Stimulated activated naive CD8-positive, alpha-beta T cell treated with anti-CD3 and anti-CD28 coated beads, Interleukin-15, amount 100 ng/mL, for 72 hours (primary cell): ENCODE measurements around the gene WDR86.
A peak's percentile ranks its signal among the peaks of the same experiment; 100 is the strongest.

Experiments
- ATAC-seq: fragments of 150-1000 bp; cut with Tn5 transposase; 2 replicates; pipeline ENCODE4 v1.10.0; 2021; ENCODE audit warnings: mild to moderate bottlenecking, moderate library complexity
- DNase-seq, 2 donors: peaks; one replicate each; pipeline ENCODE4 v3.0.0; 2021 to 2022
- H3K27ac Mint-ChIP-seq, 2 donors: one replicate each; pipeline ENCODE4 v1.8.0; 2022; ENCODE audit warnings: mild to moderate bottlenecking in 2 of 2, mixed read lengths in 2 of 2, moderate library complexity in 2 of 2
- H3K27me3 Mint-ChIP-seq: one replicate; pipeline ENCODE4 v1.8.0; 2022; ENCODE audit warnings: mixed read lengths
- H3K4me1 Mint-ChIP-seq: one replicate; pipeline ENCODE4 v1.8.0; 2022; ENCODE audit warnings: mild to moderate bottlenecking, mixed read lengths
- H3K4me3 Mint-ChIP-seq, 2 donors: one replicate each; pipeline ENCODE4 v1.8.0; 2022; ENCODE audit warnings: mild to moderate bottlenecking in 2 of 2, mixed read lengths in 2 of 2, moderate library complexity in 1 of 2
- H3K9me3 Mint-ChIP-seq, 2 donors: one replicate each; pipeline ENCODE4 v1.8.0; 2022; ENCODE audit warnings: mixed read lengths in 2 of 2

The WDR86 gene

DNA sequence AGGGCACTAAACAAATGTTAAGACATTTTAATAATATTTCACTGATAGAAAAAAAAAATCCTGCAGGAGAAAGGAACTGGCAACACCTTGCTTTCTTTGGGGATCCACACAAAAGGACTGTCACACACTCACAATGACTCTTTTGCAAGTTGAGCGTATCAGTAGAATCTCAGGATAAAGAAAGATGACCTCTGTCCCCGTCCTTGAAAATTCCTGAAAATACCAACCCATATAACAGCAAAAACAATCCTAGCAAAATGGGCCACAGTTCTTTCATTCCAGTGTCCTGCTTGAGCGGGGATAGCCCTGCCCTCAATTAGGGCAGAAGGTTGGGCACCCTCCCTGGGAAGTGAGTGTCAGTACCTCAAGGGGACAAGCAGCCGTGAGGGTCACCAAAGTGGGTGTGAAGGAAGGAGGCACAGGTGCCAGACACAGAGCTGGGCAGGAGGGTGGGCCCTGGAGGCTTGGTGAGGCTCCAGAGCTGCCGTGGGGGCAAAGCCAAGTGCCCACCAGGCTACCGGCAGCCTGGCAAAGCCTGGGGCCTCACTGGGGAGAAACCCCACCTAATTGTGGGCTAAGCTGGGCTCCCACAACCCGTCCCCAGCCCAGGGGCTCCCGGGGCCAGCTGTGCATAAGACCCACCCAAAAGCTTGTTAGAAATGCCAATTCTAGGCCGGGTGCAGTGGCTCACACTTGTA lies 2.8 kb downstream of the WDR86 start:
- Mint-ChIP-seq H3K4me1 (peaks cover 33% of the 10 kb centered on the region), H3K27ac (no peak overlapping the region), H3K27me3 (peaks cover 35% of the 10 kb centered on the region), H3K4me3 (no peak overlapping the region), H3K9me3 (no peaks in the 10 kb centered on the region)
- DNase-seq (no peak), ATAC-seq (no peak)

DNA sequence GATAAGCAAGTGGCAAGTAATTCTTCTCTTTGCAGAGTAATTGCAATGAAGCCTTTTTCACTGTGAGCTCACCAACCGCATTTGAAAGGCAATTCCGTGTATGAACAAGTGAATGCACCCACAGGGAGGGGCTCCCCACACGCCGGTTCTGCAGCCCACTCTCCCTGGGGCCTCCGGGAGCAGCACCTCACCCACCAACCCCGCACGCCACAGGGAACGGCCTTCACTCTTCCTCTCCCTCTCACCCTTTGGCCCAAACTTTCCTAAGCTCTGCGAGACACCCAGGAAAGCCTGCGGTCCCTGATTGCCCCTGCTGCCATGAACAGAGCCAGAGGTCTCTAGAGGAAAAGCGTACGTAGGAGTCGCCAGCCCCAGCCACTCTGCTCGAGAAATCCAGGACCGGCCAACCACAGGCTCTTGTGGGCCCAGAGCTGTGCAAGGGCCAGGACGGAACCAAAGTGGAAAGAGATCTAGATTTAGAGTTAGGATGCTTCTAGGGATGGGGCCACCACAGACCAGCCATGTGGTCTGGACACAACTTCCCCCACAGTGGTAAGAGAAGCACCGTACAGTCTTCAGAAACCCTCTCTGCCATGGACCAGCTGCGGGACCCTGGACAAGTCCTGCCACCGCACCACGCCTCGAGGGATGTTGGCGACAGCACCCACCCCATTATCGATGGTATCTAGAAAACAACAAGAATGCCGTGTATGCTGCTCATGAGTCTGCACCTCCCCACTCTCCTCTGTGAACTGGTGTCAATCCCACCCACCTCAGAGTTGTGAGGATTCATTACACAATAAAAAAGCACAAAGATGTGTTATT lies 3.6 kb downstream of the WDR86 start:
- ATAC-seq = no peak
- Mint-ChIP-seq H3K27me3 (peaks cover 27% of the 10 kb centered on the region), H3K27ac (peak overlapping the region in 1 of 2 donors; percentile 4), H3K9me3 (no peaks in the 10 kb centered on the region), H3K4me1 (peaks cover 25% of the 10 kb centered on the region), H3K4me3 (no peak overlapping the region)
- no peak for DNase-seq

DNA sequence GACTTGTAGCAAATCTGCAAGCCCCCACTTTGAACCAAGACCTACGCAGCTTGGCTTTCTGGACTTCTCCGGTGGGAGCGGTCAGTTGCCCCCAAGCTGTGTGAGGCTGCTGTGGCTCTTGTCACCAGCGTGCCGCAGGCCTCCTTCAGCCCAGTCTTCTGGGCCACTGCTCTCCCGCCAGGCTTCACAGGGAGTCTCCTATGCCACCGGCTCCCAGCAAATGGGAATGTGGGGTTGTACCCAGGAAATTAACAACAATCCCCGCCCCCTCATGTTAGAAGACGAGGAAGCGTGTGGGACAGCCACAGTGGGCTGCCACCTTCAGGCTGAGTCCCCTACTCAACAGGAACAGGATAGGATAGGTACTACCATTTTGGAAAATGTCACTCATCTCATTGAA lies 4.2 kb downstream of the WDR86 start:
- H3K27ac Mint-ChIP-seq = no peak overlapping the region
- peaks cover 18% of the 10 kb centered on the region for H3K4me1 Mint-ChIP-seq
- no peak for DNase-seq
- peaks cover 20% of the 10 kb centered on the region for H3K27me3 Mint-ChIP-seq
- ATAC-seq = no peak
- no peaks in the 10 kb centered on the region for H3K9me3 Mint-ChIP-seq
- no peak overlapping the region for H3K4me3 Mint-ChIP-seq

DNA sequence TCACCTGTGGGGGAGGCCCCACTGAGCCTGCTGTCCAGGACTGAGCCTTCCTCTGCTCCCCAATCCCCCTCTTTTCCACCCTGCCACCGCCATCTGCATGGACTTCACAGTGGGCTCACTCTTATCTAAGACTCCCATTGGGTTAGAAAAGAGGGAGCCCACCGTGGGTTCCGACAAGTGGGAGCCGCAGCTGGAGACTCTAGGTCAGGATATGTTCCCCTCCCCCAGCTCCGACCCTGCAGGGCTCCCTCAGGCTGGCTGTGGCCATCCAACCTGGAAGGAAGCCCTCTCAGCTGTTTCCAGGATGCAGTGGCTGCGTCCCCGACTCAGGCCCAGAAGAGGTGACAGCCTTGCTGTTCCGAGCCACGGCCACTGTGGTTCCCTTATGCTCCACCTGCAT lies 4.8 kb downstream of the WDR86 start:
- Mint-ChIP-seq H3K4me1 (peaks cover 13% of the 10 kb centered on the region), H3K4me3 (no peak overlapping the region), H3K27me3 (peaks cover 15% of the 10 kb centered on the region), H3K9me3 (no peaks in the 10 kb centered on the region), H3K27ac (no peak overlapping the region)
- no peak for ATAC-seq
- DNase-seq = no peak

DNA sequence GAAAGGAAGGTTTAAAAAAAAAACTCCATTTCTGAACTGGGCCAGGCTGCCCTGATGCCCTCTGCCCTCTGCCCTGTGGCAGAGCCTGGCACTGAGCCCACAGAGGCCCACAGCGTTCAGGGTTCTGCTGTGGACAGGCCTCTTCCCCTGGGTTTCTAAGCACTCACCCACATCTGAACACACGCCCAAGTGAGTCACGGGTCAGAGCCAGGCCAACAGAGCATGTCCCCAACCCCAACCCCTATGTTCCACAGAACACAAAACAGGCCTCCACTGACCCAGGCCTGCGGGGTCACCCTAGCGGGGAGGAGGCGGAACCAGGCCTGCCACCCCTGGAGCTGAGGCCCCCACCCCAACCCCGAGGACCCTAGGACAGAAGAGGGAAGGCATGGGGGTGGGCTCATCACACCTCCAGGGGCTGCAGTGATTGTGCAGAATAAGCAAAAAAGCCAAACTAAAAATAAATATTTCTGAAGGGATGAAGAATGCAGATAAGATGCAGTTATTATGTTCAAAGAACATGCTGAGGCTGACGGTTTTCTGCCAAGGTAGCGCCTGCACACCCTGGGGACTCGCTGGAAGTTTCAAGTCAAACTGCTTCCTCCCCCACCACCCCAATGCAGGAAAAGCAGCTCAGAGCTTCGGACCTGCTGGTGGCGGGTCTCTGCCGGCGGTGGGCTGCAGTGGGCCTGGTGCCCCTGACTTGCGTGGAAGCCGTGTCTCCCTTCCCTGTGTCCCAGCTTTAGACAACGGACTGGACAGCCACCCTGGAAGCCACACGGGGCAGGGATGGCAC lies 5.4 kb downstream of the WDR86 start:
- Mint-ChIP-seq H3K4me3 (no peak overlapping the region), H3K27ac (no peak overlapping the region), H3K4me1 (peaks cover 10% of the 10 kb centered on the region), H3K9me3 (no peaks in the 10 kb centered on the region), H3K27me3 (peaks cover 11% of the 10 kb centered on the region)
- no peak for DNase-seq
- no peak for ATAC-seq

DNA sequence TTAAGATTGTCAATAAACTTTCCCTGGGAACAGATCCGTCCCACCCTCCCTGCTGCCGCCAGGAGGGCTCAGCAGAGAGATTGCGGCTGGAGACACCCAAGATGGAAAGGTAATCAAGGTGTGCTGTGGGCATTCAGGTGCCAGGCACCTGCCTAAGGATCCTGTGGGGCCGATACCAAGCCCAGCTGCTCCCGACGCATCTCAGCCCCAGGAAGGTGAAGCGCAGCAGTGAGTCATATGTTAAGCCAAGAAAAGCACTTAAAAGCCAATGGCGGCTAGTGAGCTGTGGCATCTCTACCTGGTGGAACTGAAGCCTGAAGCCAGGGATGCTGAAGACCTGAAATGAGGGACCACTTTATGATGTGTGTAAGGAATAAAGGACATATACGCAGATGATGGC lies 6.1 kb downstream of the WDR86 start:
- Mint-ChIP-seq H3K27ac (no peak overlapping the region), H3K4me1 (peaks cover 5% of the 10 kb centered on the region), H3K4me3 (no peak overlapping the region), H3K27me3 (peaks cover 7% of the 10 kb centered on the region), H3K9me3 (no peaks in the 10 kb centered on the region)
- no peak for ATAC-seq
- DNase-seq = no peak

DNA sequence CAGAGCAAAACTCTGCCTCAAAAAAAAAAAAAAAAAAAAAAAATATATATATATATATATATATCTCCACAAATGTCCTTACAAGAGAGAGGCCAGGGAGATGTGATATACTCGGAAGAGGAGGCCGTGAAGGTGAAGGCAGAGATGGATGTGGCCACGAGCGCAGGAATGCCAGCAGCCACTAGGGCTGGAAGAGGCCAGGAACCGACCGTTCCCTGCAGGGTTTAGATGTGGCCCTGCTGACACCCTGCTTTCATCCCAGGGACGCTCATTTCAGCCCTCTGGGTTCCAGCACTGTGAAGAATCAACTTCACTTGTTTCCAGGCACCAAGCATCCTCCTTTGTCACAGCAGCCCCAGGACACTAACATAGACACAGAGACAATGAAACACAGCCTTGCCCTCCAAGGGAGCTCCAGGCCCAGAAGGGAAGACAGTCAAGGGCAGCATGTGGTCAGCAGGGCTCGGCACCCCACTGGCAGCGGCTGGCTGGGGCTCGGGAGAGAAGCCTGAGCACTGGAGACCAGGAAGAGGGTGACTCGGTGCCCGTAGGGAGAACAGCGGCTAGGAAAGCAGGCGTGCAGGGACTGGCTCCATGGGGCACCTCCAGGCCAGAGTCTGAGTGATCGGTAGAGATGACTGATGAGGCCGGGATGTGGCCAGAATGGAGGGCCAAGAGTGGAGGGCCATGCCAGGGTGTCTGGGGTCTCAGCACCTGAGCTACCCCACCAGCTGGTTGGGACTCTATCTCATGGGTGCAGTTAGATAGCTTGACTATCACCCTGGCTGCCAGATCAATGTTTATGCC lies 7.6 kb downstream of the WDR86 start:
- no peaks in the 10 kb centered on the region for H3K27me3 Mint-ChIP-seq
- no peak for DNase-seq
- peaks cover 6 to 8% of the 10 kb centered on the region in 2 donors for H3K9me3 Mint-ChIP-seq
- H3K4me1 Mint-ChIP-seq = peaks cover 5% of the 10 kb centered on the region
- H3K4me3 Mint-ChIP-seq = no peak overlapping the region
- ATAC-seq = no peak
- H3K27ac Mint-ChIP-seq = no peak overlapping the region

DNA sequence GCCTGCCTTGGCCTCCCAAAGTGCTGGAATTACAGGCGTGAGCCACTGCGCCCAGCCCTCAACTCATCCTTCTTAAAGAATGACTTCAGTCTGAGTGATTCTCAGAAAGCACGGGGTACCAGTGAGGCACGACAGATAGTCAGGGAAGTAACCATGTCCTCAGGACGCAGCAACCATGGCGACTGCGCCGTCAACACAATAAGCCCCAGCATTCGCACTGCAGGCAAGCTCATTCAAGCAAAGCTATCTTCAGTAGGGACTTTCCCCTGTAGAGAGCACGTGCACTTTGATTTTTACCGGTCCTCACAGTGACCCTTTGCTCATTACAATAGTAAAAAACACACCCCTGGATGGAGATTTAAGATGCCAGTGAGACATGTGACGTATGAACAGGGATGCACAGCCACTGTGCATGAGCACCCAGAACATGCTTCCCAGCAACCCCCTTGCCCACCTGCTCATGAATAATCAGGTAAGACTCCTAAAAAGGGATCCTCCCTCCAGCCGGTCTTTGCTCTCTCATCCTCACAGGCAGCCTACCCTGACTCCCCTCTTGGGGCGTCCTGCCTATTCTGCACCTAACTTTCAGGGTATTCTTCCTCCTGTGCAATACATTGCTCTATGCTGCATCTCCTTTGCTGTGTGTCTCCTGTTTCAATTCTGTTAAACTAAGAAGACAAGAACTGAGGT lies 9.1 kb downstream of the WDR86 start:
- Mint-ChIP-seq H3K4me3 (no peak overlapping the region), H3K4me1 (peaks cover 5% of the 10 kb centered on the region), H3K27ac (no peak overlapping the region), H3K27me3 (no peaks in the 10 kb centered on the region), H3K9me3 (peaks cover 6 to 8% of the 10 kb centered on the region in 2 donors)
- DNase-seq = no peak
- no peak for ATAC-seq

DNA sequence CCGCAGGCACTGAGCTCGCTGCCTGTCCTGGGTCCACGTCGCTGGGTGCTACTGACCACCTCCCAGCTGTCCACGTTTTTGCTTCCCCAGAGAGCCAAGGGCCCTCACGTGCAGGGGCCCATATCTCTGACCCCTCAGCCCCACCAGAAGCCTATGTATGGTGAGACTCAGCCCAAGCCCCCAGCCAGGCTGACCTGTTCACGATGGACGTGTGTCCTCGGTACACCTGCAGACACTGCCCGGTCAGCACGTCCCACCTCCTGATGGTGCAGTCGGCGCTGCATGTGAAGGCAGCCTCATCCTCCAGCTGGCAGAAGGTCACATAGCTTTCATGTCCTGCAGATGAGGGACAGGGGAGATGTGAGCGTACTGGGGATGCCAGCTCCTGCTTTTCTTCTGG lies 9.9 kb downstream of the WDR86 start:
- DNase-seq = no peak
- no peak overlapping the region for H3K27ac Mint-ChIP-seq

DNA sequence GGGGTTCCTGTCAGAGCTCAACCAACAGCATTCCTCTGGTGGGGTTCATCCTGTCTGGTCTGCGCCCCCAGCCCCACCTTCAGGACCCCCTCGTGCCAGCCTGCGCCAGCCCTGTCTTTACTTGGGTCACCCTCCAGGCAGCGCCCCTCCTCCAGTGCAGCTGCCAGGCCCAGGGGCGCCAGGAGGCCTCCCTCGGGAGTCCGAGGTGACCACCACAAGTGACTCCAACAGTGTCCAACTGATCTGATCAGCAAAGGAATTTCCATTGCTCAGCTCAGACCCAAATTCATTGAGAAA lies 10.6 kb downstream of the WDR86 start:
- Mint-ChIP-seq H3K27ac (no peak overlapping the region), H3K9me3 (peaks cover 6 to 8% of the 10 kb centered on the region in 2 donors), H3K4me3 (no peak overlapping the region), H3K4me1 (peaks cover 5% of the 10 kb centered on the region), H3K27me3 (no peaks in the 10 kb centered on the region)
- ATAC-seq (no peak), DNase-seq (no peak)

More for the DNA sequence above, 9.9 kb downstream of the WDR86 start:
- Mint-ChIP-seq H3K27me3 (no peaks in the 10 kb centered on the region), H3K4me3 (no peak overlapping the region), H3K4me1 (peaks cover 5% of the 10 kb centered on the region), H3K9me3 (peaks cover 6 to 8% of the 10 kb centered on the region in 2 donors)
- ATAC-seq = no peak

DNA sequence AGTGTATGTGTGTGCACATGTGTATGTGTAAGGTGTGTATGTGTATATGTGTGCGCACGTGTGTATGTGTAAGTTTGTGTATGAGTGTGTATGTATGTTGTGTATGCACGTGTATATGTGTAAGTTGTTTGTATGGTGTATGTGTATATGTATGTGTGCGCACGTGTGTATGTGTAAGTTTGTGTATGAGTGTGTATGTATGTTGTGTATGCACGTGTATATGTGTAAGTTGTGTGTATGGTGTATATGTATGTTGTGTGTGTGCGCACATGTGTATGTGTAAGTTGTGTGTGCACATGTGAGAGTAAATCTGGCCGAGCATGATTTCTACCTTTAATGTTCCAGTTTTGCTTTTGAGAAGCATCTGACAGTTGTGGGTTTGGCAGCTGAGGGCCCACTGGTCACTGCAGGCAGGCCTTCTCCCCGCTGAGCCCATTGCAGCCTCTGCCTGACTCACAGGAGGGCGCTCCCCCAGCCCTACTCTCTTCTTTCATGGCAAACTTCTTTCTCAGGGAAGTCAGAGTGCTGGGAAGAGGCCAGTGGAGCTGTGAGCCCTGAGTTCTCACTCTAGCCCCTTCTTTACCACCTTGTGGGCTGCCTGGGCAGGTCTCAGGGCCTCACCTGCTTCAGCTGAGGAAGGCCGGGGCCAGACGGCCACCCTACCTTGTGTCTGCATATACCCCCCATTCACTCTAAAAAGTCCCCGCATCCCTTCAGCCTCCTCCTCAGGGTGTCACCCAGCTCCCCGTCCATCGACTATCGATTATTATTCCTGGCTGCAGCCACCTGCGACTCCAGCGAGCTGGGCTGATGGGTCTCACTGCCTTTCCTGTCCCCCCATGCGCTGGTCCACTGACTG lies 11.2 kb downstream of the WDR86 start:
- DNase-seq = no peak
- ATAC-seq = no peak
- peaks cover 5% of the 10 kb centered on the region for H3K4me1 Mint-ChIP-seq
- H3K4me3 Mint-ChIP-seq = no peak overlapping the region
- H3K9me3 Mint-ChIP-seq = peaks cover 6 to 8% of the 10 kb centered on the region in 2 donors
- H3K27me3 Mint-ChIP-seq = no peaks in the 10 kb centered on the region
- H3K27ac Mint-ChIP-seq = no peak overlapping the region

DNA sequence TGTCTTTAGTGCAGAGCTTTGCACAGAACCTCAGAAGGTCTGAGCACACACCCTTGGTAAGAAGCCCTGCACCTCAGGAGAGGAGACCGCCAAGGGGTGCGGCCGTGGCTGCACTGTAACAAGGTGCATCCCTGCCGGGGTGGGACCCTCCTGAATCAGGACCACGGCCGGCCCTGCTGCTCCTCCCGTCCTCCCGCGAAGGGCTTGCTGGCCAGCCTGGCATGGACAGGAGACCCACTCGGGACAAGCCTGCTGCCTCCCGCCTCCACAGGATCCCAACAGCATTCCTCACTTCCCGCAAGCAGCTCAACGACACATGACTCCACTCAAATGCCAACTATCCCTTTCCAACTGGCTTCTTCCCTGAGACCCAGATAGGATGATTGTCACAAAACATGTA lies 12.8 kb downstream of the WDR86 start:
- H3K4me3 Mint-ChIP-seq = no peak overlapping the region
- DNase-seq = no peak
- peaks cover 5% of the 10 kb centered on the region for H3K4me1 Mint-ChIP-seq
- no peak overlapping the region for H3K27ac Mint-ChIP-seq
- no peaks in the 10 kb centered on the region for H3K27me3 Mint-ChIP-seq
- peaks cover 6 to 8% of the 10 kb centered on the region in 2 donors for H3K9me3 Mint-ChIP-seq
- ATAC-seq = no peak

DNA sequence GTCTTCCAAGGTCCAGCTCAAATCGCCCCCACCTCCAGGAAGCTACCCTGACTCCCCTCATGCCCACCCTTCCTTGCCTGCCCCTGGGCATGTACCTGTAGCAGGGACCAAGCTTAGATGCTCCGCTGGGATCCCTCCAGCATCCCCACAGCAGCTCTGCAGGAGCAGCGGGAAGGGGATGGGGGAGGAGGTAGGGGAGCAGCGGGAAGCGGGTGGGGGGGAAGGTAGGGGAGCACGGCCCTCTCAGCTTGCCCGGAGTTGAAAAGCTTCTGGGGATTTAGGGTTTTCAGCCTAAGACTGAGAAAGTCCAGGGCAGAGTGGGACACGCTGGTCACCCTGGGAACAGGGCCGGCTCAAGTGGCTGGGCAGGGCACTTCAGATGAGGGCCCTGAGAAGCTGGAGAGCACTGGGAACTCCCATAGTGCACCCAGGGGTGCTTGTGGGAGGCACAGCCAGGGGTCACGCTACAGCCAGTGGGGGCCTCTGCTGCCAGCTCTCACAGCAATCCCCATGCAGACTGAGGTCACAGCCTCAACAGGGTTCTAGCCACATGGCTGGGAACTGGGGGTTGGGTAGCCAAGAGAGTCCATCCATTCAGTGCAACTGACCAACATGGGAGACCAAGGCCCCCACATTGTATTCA lies 13.4 kb downstream of the WDR86 start:
- H3K4me3 Mint-ChIP-seq = no peak overlapping the region
- ATAC-seq = no peak
- peaks cover 6 to 8% of the 10 kb centered on the region in 2 donors for H3K9me3 Mint-ChIP-seq
- H3K27me3 Mint-ChIP-seq = no peaks in the 10 kb centered on the region
- H3K4me1 Mint-ChIP-seq = peaks cover 5% of the 10 kb centered on the region
- H3K27ac Mint-ChIP-seq = peak overlapping the region in 1 of 2 donors; percentile 35
- DNase-seq = no peak

DNA sequence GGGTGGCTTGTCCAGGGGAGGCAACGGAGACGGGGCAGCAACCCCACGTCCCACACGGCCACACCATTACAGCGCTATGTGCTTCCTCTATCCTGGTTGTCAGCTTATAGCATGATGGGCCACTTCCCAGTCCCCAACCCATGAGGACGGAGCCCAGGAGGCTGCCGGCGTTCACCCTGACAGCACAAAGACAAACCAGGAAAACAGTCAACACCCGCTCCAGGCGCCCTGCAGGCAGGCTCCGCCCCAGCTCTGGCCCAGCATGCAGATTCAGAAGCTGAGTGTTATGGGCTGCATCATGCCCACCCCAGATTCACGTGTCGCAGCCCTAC lies 14.8 kb downstream of the WDR86 start:
- H3K27me3 Mint-ChIP-seq = peaks cover 10% of the 10 kb centered on the region

More for the DNA sequence above, 14.8 kb downstream of the WDR86 start:
- Mint-ChIP-seq H3K4me1 (peaks cover 14% of the 10 kb centered on the region), H3K27ac (no peak overlapping the region), H3K4me3 (no peak overlapping the region), H3K9me3 (peaks cover 6 to 8% of the 10 kb centered on the region in 2 donors)
- ATAC-seq (no peak), DNase-seq (no peak)
